Activated naive CD4-positive, alpha-beta T cell treated with anti-CD3 and anti-CD28 coated beads, Interleukin-2, amount 50 U/mL, for 72 hours (primary cell): ENCODE measurements around the gene FAM227B. TPM values are rescaled to one million over a fixed set of nuclear protein-coding genes. Genes with fewer than 3 reads are reported as not detected.
A peak's percentile ranks its signal among the peaks of the same experiment; 100 is the strongest.
"Not testable (repeated sequence)": the region's sequence is repeated elsewhere in the genome, so short reads cannot be mapped to it uniquely, and the experiment has no call there.

ENCODE experiments used
- ATAC-seq, 2 donors: fragments of 150-1000 bp; cut with Tn5 transposase; 2 replicates each; pipeline ENCODE4 v1.10.0; 2021; ENCODE audit warnings: mild to moderate bottlenecking in 2 of 2, moderate library complexity in 2 of 2
- DNase-seq, 2 donors: peaks; one replicate each; pipeline ENCODE4 v3.0.0; 2021 to 2022; ENCODE audit warnings: low spot score in 2 of 2
- H3K27ac Mint-ChIP-seq, 2 donors: one replicate each; pipeline ENCODE4 v1.8.0; 2022; ENCODE audit warnings: mild to moderate bottlenecking in 2 of 2, mixed read lengths in 2 of 2
- H3K36me3 Mint-ChIP-seq, 2 donors: one replicate each; pipeline ENCODE4 v1.8.0; 2022; ENCODE audit warnings: mixed read lengths in 2 of 2
- H3K9me3 Mint-ChIP-seq, 2 donors: one replicate each; pipeline ENCODE4 v1.8.0; 2022; ENCODE audit warnings: mixed read lengths in 2 of 2
- total RNA-seq, 2 donors: library from RNA; stranded (reverse); gene quantifications; one replicate each; pipeline ENCODE4 v1.2.3, GENCODE V29; 2022

The FAM227B gene
- total RNA-seq, 2 donors from 2014 or later, result 3.0 to 3.6 TPM

- no peak for DNase-seq
- ATAC-seq, result no peak
- Mint-ChIP-seq H3K27ac (no peak overlapping the region), H3K36me3 (no peaks in the 10 kb centered on the region), H3K9me3 (no peaks in the 10 kb centered on the region)
Observed at GRCh38 chr15:49387471-49387870, 233.1 kb downstream of the FAM227B start.

- no peak for DNase-seq
- Mint-ChIP-seq H3K36me3 (no peaks in the 10 kb centered on the region), H3K9me3 (no peaks in the 10 kb centered on the region), H3K27ac (no peak overlapping the region)
- no peak for ATAC-seq
Observed at GRCh38 chr15:49383266-49383665, 237.4 kb downstream of the FAM227B start.

GRCh38 chr15:49382394-49382793 is 238.2 kb downstream of the FAM227B start:
- no peaks in the 10 kb centered on the region for H3K9me3 Mint-ChIP-seq
- no peak overlapping the region for H3K27ac Mint-ChIP-seq
- DNase-seq (no peak), ATAC-seq (no peak)
- no peaks in the 10 kb centered on the region for H3K36me3 Mint-ChIP-seq

- no peak overlapping the region for H3K27ac Mint-ChIP-seq
- DNase-seq (no peak), ATAC-seq (no peak)
- no peaks in the 10 kb centered on the region for H3K9me3 Mint-ChIP-seq
- no peaks in the 10 kb centered on the region for H3K36me3 Mint-ChIP-seq
Observed at GRCh38 chr15:49380912-49381311, 239.7 kb downstream of the FAM227B start.

- ATAC-seq (no peak), DNase-seq (no peak)
- H3K36me3 Mint-ChIP-seq, result no peaks in the 10 kb centered on the region
- no peaks in the 10 kb centered on the region for H3K9me3 Mint-ChIP-seq
- no peak overlapping the region for H3K27ac Mint-ChIP-seq
Observed at GRCh38 chr15:49379996-49380395, 240.6 kb downstream of the FAM227B start.

- H3K27ac Mint-ChIP-seq, result no peak overlapping the region
- no peak for ATAC-seq
- no peak for DNase-seq
- no peaks in the 10 kb centered on the region for H3K36me3 Mint-ChIP-seq
- no peaks in the 10 kb centered on the region for H3K9me3 Mint-ChIP-seq
Observed at GRCh38 chr15:49372366-49372765, 248.3 kb downstream of the FAM227B start.

- Mint-ChIP-seq H3K27ac (no peak overlapping the region), H3K9me3 (peaks cover 4 to 5% of the 10 kb centered on the region in 2 donors), H3K36me3 (peaks cover 6% of the 10 kb centered on the region in 2 donors)
- no peak for DNase-seq
- ATAC-seq, result no peak
Observed at GRCh38 chr15:49370782-49371181, 249.8 kb downstream of the FAM227B start.

GRCh38 chr15:49366496-49366895 is 254.1 kb downstream of the FAM227B start:
- peaks cover 9 to 22% of the 10 kb centered on the region in 2 donors for H3K9me3 Mint-ChIP-seq
- DNase-seq (no peak), ATAC-seq (no peak)
- H3K27ac Mint-ChIP-seq, result no peak overlapping the region
- H3K36me3 Mint-ChIP-seq, result peaks cover 6 to 11% of the 10 kb centered on the region in 2 donors

GRCh38 chr15:49361370-49361769 is 259.2 kb downstream of the FAM227B start:
- DNase-seq (no peak), ATAC-seq (no peak)
- Mint-ChIP-seq H3K27ac (no peak overlapping the region), H3K9me3 (peaks cover 11 to 21% of the 10 kb centered on the region in 2 donors), H3K36me3 (peaks cover 5 to 11% of the 10 kb centered on the region in 2 donors)

- DNase-seq, result not testable (repeated sequence)
Observed at GRCh38 chr15:49354439-49354838, 266.2 kb downstream of the FAM227B start.

GRCh38 chr15:49343546-49343945 is 277.1 kb downstream of the FAM227B start:
- H3K9me3 Mint-ChIP-seq, result peaks cover 0 to 5% of the 10 kb centered on the region in 2 donors
- peaks cover 39 to 40% of the 10 kb centered on the region in 2 donors for H3K36me3 Mint-ChIP-seq
- ATAC-seq (no peak), DNase-seq (no peak)
- H3K27ac Mint-ChIP-seq, result no peak overlapping the region

More at GRCh38 chr15:49354439-49354838, 266.2 kb downstream of the FAM227B start:
- peaks cover 11 to 17% of the 10 kb centered on the region in 2 donors for H3K9me3 Mint-ChIP-seq
- H3K36me3 Mint-ChIP-seq, result peaks cover 0 to 16% of the 10 kb centered on the region in 2 donors
- H3K27ac Mint-ChIP-seq, ATAC-seq: not testable (repeated sequence)

GRCh38 chr15:49339656-49340055 is 281.0 kb downstream of the FAM227B start:
- H3K9me3 Mint-ChIP-seq, result peaks cover 0 to 5% of the 10 kb centered on the region in 2 donors
- ATAC-seq, result no peak
- H3K27ac Mint-ChIP-seq, result no peak overlapping the region
- no peak for DNase-seq
- H3K36me3 Mint-ChIP-seq, result peaks cover 35 to 38% of the 10 kb centered on the region in 2 donors

- ATAC-seq, result peak in 1 of 2 donors; percentile 50
- Mint-ChIP-seq H3K36me3 (peaks cover 0 to 8% of the 10 kb centered on the region in 2 donors), H3K27ac (no peak overlapping the region), H3K9me3 (no peaks in the 10 kb centered on the region)
- no peak for DNase-seq
Observed at GRCh38 chr15:49331951-49332350, 288.7 kb downstream of the FAM227B start.

GRCh38 chr15:49331442-49331841 is 289.2 kb downstream of the FAM227B start:
- Mint-ChIP-seq H3K27ac (no peak overlapping the region), H3K36me3 (peaks cover 0 to 8% of the 10 kb centered on the region in 2 donors), H3K9me3 (no peaks in the 10 kb centered on the region)
- ATAC-seq, result no peak
- no peak for DNase-seq

GRCh38 chr15:49330166-49330565 is 290.5 kb downstream of the FAM227B start:
- no peaks in the 10 kb centered on the region for H3K9me3 Mint-ChIP-seq
- H3K27ac Mint-ChIP-seq, result no peak overlapping the region
- H3K36me3 Mint-ChIP-seq, result peaks cover 0 to 8% of the 10 kb centered on the region in 2 donors
- ATAC-seq, result no peak
- DNase-seq, result no peak

- Mint-ChIP-seq H3K36me3 (peaks cover 0 to 8% of the 10 kb centered on the region in 2 donors), H3K9me3 (no peaks in the 10 kb centered on the region), H3K27ac (no peak overlapping the region)
- DNase-seq, result no peak
- no peak for ATAC-seq
Observed at GRCh38 chr15:49328941-49329340, 291.7 kb downstream of the FAM227B start.

GRCh38 chr15:49327927-49328326 is 292.7 kb downstream of the FAM227B start:
- no peak for DNase-seq
- Mint-ChIP-seq H3K27ac (no peak overlapping the region), H3K9me3 (no peaks in the 10 kb centered on the region), H3K36me3 (peaks cover 4 to 8% of the 10 kb centered on the region in 2 donors)
- no peak for ATAC-seq

GRCh38 chr15:49323207-49323606 is 297.4 kb downstream of the FAM227B start:
- DNase-seq, result no peak
- no peak for ATAC-seq
- H3K27ac Mint-ChIP-seq, result no peak overlapping the region
- H3K36me3 Mint-ChIP-seq, result peaks cover 10 to 27% of the 10 kb centered on the region in 2 donors
- H3K9me3 Mint-ChIP-seq, result no peaks in the 10 kb centered on the region
